ENCODE measurements around the gene ATL3.
A peak's percentile ranks its signal among the peaks of the same experiment; 100 is the strongest.
"Not testable (repeated sequence)": the region's sequence is repeated elsewhere in the genome, so short reads cannot be mapped to it uniquely, and the experiment has no call there.

The ATL3 gene

DNA sequence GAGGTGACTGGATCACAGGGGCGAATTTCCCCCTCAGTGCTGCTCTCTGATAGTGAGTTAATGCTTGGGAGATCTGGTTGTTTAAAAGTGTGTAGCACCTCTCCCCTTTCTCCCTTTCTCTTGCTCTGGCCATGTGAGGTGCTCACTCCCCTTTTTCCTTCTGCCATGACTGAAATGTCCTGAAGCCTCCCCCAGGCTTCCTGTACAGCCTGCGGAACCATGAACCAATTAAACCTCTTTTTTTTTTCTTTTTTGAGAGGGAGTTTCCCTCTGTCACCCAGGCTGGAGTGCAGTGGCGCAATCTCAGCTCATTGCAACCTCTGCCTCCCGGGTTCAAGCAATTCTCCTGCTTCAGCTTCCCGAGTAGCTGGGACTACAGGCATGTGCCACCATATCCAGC, 53.5 kb downstream of the ATL3 start:
- not testable (repeated sequence) for H3K27ac Mint-ChIP-seq; H3K36me3 Mint-ChIP-seq (ENCODE audit: low read depth); DNase-seq; H3K9me3 Mint-ChIP-seq; H3K27me3 Mint-ChIP-seq; H3K4me3 Mint-ChIP-seq
- H3K4me1 Mint-ChIP-seq (ENCODE audit: low read depth): peaks cover 19% of the 10 kb centered on the region

DNA sequence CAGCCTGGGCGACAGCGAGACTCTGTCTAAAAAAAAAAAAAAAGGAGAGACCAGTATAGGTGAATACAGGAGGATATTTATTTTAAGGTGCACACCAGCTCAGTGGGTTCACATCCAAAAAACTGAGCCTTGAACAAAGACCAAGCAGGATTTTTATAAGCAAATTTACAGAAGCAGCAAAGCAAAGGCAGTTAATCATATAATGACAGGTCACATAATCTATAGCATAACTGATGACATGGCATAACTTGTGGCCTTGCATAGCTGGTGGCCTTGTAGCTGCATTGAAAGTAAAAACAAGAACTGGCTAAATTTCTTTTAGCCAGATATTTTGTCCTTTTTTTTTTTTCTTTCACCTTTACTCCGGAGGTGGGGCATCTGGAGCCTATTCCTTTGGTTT, 54.2 kb downstream of the ATL3 start:
- no peaks in the 10 kb centered on the region for H3K36me3 Mint-ChIP-seq (ENCODE audit: low read depth)
- no peak for DNase-seq
- no peaks in the 10 kb centered on the region for H3K27me3 Mint-ChIP-seq
- no peak overlapping the region for H3K27ac Mint-ChIP-seq
- peaks cover 19% of the 10 kb centered on the region for H3K4me1 Mint-ChIP-seq (ENCODE audit: low read depth)
- no peaks in the 10 kb centered on the region for H3K9me3 Mint-ChIP-seq
- no peak overlapping the region for H3K4me3 Mint-ChIP-seq

DNA sequence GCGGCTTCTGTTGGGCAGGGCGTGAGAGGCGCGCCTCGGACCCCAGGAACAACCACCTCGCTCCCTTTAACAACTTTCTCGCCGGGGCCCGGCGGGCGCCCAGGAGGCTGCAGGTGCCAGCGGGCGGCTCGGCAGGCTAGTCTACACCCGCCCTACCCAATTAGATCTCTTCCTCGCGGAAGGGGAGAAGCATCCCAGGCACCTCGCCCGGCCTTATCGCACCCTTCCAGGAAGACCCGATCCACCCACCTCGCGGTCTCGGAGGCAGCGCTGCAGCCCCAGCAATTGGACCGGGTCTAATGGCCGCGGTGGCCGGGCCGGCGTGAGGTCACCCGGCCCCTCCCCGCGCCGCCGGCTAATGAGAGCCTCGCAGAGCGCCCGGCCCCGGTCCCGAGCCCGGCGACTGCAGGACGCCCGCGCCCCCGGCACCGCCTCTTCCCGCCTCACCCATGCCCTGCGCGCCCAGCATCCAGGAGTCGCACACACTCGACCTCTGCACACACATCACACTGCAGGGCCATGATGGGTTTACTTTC, 57.0 kb downstream of the ATL3 start, which contains the start of gene PLAAT3:
TSS of gene PLAAT3 (minus strand) at position 298 of the 536 bp plus-strand sequence. CDS start 419 bp downstream, outside the sequence.
- H3K36me3 Mint-ChIP-seq (ENCODE audit: low read depth): no peaks in the 10 kb centered on the region
- H3K27ac Mint-ChIP-seq: peak within 1 kb of the TSS; percentile 37
- no peaks in the 10 kb centered on the region for H3K9me3 Mint-ChIP-seq
- no peaks in the 10 kb centered on the region for H3K27me3 Mint-ChIP-seq
- DNase-seq: peak; percentile 56
- peak within 1 kb of the TSS; percentile 78 for H3K4me3 Mint-ChIP-seq
- peaks cover 20% of the 10 kb centered on the region for H3K4me1 Mint-ChIP-seq (ENCODE audit: low read depth)

DNA sequence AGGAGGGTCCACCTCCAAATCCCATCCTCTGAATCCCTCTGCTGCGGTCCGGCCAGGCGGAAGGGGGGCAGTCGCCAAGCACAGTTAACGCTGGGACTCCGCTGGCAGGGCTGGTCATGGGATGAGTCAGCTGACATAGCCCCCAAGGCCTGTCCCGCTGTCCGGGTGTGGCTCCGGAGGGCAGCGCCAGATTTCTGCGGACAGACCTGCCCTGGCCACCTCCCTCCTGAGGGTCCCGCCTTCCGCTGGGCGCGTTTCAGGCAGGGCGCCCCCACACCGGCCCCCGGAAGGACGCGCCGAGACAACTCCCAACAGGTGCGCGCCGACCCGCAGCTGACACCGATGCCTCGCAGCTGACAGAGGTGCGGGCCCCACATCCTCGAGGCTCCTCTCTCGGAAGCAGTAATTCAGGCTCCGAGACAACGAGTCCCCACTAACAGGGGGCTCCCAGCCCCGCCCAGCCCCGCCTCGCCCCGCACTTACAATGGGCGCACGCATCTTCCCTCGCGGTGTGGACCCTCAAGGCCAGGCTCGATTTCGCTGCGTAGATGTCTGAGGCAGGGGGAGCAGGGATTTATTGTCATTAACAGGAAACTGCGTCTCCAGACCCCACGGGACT, 57.5 kb downstream of the ATL3 start:
- Mint-ChIP-seq H3K27me3 (no peaks in the 10 kb centered on the region), H3K36me3 (ENCODE audit: low read depth) (no peaks in the 10 kb centered on the region), H3K9me3 (no peaks in the 10 kb centered on the region), H3K4me1 (ENCODE audit: low read depth) (peaks cover 24% of the 10 kb centered on the region), H3K27ac (peak overlapping the region; percentile 37), H3K4me3 (peak overlapping the region; percentile 78)
- peak; percentile 51 for DNase-seq

DNA sequence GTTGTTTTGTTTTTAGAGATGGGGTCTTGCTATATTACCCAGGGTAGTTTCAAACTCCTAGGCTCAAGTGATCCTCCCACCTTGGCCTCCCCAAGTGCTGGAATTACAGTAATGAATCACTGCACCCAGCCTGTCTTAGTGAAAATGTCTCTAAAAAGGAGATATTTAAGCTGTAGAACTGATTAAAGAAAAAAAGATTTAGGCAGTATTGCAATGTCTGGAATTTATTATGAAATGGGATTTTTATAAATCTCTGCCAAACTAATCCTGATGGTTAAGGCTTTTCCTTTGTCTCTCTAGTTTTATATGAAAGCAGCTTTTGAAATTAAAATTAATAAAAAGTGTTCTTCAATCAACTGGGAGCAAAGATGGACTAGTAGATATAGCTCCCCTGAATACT, 59.0 kb downstream of the ATL3 start:
- Mint-ChIP-seq H3K9me3 (no peaks in the 10 kb centered on the region), H3K4me3 (no peak overlapping the region), H3K27me3 (no peaks in the 10 kb centered on the region), H3K4me1 (ENCODE audit: low read depth) (peaks cover 26% of the 10 kb centered on the region), H3K27ac (no peak overlapping the region), H3K36me3 (ENCODE audit: low read depth) (no peaks in the 10 kb centered on the region)
- DNase-seq: no peak

DNA sequence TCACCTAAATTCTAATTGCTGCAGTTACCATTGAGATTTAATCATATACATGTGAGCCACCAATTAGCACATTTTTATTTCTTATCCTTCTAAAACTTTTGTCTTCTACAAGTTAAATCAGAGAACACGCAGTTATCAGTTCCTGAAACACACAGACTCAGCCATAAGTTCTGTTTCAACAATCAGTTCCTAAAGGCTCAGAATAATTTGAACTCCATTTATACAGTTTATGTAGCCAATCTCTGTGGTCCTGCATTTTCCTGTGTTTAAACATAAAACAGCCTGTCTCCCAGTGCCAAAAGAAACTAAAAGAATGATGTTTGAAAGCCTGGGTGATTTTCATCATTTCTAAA, 59.8 kb downstream of the ATL3 start:
- H3K4me3 Mint-ChIP-seq: no peak overlapping the region
- peaks cover 26% of the 10 kb centered on the region for H3K4me1 Mint-ChIP-seq (ENCODE audit: low read depth)
- no peaks in the 10 kb centered on the region for H3K36me3 Mint-ChIP-seq (ENCODE audit: low read depth)
- no peak for DNase-seq
- no peak overlapping the region for H3K27ac Mint-ChIP-seq
- no peaks in the 10 kb centered on the region for H3K27me3 Mint-ChIP-seq
- H3K9me3 Mint-ChIP-seq: no peaks in the 10 kb centered on the region

DNA sequence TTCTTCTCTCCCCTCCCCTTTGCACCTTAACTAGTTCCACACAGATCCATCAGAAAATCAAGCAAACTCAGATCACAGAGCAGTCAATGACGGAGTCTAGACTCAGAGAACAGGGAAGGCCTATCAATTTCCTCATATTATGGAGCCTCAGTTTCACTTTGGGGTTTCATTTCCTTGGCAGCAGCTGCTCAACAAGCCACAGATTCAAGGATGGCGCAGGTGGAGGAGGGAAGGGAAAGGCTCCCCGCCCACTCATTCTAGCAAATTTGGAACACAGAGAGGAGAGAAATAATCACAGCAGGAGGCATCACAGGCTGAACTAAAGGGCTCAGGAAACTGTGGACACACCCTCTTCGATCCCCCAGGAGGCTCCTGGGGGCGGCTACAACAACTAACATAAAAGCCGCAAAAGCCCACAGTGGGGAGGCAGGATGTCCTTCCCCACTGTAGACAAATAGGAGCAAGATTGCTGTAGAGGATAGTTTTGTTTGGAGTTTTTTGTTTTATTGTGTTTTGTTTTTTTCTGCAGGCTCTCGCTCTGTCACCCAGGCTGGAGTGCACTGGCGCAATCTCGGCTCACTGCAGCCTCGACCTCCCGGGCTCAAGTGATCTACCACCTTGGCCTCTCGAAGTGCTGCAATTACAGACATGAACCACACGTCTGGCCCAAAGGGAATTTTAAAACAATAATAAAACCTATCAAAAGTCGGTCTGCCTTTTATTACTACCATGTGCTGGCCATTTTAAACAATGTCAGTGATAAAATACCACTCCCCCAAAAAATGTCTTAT, 60.4 kb downstream of the ATL3 start:
- Mint-ChIP-seq H3K4me1 (ENCODE audit: low read depth) (peaks cover 26% of the 10 kb centered on the region), H3K9me3 (no peaks in the 10 kb centered on the region), H3K27ac (no peak overlapping the region), H3K36me3 (ENCODE audit: low read depth) (no peaks in the 10 kb centered on the region), H3K27me3 (no peaks in the 10 kb centered on the region), H3K4me3 (no peak overlapping the region)
- DNase-seq: no peak

DNA sequence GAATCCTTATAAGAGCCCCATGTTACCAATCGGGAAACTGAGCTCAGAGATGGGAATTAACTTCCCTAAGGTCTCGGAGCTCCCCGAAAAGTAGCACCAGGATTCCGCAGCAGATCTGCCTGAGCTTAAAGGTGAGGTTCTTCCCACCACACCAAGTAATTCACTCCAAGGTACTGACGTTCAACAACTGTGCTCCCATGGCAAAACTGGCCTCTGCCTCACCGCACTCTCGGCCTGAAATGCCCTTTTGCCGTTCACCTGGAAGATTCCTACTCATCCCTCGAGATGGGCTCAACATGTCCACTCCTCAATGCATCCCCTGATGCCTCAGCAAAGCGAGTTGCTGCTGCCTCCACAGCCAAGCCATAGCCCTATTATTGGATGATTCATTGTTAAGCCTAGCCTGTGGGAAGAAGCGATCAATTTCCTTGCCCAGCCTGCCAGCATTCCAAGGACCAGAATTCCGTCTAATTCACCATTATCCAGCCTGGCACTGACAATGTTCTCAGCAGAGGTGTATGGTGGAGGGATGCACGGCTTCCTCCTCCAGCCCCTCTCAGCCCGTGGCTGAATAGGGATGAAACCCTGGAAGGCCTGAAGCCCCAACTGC, 61.1 kb downstream of the ATL3 start:
- no peaks in the 10 kb centered on the region for H3K27me3 Mint-ChIP-seq
- peaks cover 26% of the 10 kb centered on the region for H3K4me1 Mint-ChIP-seq (ENCODE audit: low read depth)
- no peak for DNase-seq
- H3K36me3 Mint-ChIP-seq (ENCODE audit: low read depth): no peaks in the 10 kb centered on the region
- no peak overlapping the region for H3K27ac Mint-ChIP-seq
- H3K4me3 Mint-ChIP-seq: no peak overlapping the region
- H3K9me3 Mint-ChIP-seq: no peaks in the 10 kb centered on the region

DNA sequence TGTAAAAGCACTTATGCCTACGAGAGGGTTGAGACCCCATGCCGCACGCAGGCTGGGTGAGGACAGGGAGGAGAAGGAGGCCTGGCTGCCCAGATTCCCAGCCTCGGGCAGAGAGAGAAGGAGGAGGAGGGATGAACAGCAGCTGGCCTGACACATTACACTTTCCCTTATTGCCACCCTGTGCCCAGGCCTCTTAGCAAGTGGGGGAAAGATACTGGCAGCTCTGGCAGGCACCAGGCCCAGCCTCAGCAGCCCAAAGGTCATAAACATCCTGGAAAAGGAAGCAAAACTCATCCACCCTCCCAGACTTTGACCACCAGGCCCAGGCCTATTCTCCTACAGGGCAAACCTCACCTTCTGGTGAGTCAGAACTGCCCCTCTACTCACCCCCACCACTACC, 61.6 kb downstream of the ATL3 start:
- DNase-seq: no peak
- no peaks in the 10 kb centered on the region for H3K36me3 Mint-ChIP-seq (ENCODE audit: low read depth)
- H3K27me3 Mint-ChIP-seq: no peaks in the 10 kb centered on the region
- no peaks in the 10 kb centered on the region for H3K9me3 Mint-ChIP-seq
- H3K4me3 Mint-ChIP-seq: no peak overlapping the region
- H3K27ac Mint-ChIP-seq: peak overlapping the region; percentile 74
- peaks cover 25% of the 10 kb centered on the region for H3K4me1 Mint-ChIP-seq (ENCODE audit: low read depth)

DNA sequence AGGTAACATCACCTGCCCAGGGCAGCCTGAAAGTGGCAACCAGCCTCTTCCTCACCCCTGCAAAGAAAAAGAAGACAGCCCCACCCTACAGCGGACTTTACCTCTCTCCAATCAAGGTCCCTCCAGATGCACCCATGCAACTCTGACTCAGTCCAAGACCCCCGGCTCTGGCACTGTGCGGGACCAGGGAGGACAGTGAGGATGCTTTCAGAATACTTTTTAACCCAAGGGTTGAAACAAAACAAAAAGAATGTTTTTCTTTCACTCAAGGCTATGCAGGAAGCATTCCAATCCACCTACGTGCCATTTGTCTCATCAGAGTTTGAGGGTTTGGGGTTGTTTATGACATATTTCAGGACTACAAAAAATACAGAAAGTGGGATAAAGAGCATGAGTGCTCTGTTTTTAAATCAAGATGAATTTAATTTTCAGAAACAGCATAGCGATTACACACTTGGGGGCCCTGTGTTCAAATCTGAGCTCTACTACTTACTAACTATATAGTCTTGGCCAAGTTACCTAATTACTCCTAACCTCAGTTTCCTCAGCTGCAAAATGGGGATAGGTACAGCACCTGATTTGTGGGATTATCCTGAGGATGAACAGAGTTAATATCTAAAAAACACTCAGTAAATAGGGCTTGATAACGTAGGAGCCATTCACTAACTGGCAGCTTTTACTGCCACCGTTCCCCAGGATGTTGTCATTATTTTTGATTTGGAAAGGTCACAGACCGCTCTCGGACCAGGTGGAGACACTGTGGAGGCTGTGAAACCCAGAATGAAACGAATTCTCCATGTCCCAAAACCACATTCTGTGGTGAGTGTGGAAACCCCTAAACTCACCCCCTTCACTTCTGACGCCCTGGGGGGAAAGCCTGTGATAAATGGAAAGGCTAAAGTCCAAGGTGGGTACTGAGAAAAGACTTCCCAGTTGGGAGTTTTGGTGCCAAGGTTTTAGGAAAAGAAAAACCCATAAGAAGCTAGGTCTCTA, 62.5 kb downstream of the ATL3 start:
- Mint-ChIP-seq H3K9me3 (no peaks in the 10 kb centered on the region), H3K4me1 (ENCODE audit: low read depth) (peaks cover 19% of the 10 kb centered on the region), H3K36me3 (ENCODE audit: low read depth) (no peaks in the 10 kb centered on the region), H3K27me3 (no peaks in the 10 kb centered on the region), H3K4me3 (no peak overlapping the region), H3K27ac (no peak overlapping the region)
- DNase-seq: no peak

DNA sequence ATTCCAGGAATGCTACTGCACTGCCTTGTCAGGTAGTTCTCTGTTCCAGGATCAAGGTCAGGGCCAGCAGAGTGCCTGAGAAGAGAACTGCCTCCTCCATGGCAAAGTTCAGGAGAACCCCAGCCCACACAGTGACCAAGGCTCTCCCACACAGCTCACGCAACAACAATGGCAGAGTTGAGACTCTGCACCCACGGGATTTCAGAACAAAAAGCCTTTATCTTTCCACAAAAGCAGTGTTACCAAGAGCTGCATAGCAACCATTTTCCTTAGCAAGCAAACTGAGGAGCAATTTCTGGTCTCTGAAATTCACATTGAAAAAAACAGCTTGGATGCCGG, 68.0 kb downstream of the ATL3 start:
- no peaks in the 10 kb centered on the region for H3K27me3 Mint-ChIP-seq
- H3K9me3 Mint-ChIP-seq: no peaks in the 10 kb centered on the region
- no peak for DNase-seq
- no peak overlapping the region for H3K4me3 Mint-ChIP-seq
- H3K4me1 Mint-ChIP-seq (ENCODE audit: low read depth): peaks cover 5% of the 10 kb centered on the region
- no peak overlapping the region for H3K27ac Mint-ChIP-seq
- H3K36me3 Mint-ChIP-seq (ENCODE audit: low read depth): no peaks in the 10 kb centered on the region

DNA sequence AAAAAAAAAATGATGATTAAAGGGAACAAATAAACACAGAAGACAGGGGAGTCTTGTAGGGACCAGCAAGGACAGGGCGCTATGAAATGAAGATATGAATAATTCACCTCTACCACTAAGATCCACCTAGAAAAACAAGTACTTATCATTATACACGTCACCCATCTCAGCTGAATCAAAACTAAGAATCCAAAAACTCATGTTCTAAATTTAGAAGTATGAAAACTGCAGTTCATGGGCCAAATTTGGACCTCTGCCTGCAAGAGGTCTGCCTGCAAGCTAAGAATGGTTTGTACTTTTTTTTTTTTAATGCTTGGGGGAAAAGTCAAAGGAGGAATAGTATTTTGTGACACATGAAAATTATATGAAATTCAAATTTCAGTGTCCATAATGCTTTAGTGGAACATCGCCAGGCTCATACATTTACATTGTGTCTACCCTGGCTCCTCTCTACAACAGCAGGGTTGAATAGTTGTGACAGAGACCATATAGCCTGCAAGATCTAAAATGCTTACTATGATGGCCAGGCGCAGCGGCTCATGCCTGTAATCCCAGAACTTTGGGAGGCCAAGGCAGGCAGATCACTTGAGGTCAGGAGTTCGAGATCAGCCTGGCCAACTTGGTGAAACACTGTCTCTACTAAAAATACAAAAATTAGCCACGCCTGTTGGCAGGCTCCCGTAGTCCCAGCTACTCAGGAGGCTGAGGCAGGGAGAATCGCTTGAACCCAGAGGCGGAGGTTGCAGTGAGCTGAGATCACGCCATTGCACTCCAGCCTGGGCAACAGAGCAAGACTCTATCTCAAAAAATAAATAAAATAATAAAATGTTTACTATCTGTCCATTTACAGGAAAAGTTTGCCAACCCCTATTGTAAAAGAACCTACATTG, 68.6 kb downstream of the ATL3 start:
- H3K36me3 Mint-ChIP-seq (ENCODE audit: low read depth); H3K4me1 Mint-ChIP-seq (ENCODE audit: low read depth); DNase-seq; H3K27me3 Mint-ChIP-seq; H3K27ac Mint-ChIP-seq; H3K9me3 Mint-ChIP-seq; H3K4me3 Mint-ChIP-seq: not testable (repeated sequence)

DNA sequence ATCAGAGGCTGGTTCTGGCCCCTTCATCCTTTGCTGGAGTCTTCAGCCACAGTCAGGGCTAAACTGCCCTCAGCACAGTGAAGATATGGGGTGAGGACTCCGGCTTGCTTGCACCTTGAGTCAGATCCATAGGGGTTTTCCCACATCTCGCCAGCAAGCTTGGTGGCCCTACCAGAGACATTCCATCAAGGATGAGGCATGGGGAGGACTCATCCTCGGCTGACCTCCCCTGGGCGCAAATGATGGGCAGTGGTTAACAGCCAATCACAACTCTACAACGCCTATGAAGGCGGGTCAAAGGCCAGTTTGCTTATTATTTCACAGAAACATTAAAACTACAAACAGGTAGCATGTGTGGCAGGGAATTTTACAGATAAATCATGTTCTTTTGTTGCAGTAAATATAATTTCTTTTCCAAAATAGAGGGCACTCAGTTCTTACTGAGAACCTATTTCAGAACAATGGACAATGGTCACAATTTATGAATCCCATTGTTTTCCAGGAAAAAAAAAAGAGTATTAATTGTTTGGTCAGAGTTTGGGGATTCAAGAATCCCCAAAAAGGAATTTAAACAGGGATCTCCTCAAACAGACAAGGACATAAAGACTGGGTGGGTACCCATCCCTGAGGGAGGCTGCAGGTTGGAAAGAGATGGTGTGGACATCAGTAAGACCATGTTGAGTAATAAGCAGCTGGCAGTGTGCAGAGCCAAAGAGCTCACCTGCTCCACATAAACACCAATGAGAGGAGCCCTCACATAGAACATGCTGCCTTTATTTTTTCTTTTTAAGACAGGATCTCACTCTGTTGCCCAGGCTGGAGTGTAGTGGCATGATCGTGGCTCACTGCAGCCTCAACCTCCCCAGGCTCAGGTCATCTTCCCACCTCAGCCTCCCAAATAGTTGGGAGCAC, 71.7 kb downstream of the ATL3 start:
- Mint-ChIP-seq H3K27ac (no peak overlapping the region), H3K4me1 (ENCODE audit: low read depth) (peaks cover 5% of the 10 kb centered on the region), H3K4me3 (no peak overlapping the region), H3K27me3 (no peaks in the 10 kb centered on the region), H3K36me3 (ENCODE audit: low read depth) (no peaks in the 10 kb centered on the region), H3K9me3 (no peaks in the 10 kb centered on the region)
- DNase-seq: no peak
